ENCODE results near the gene HS6ST3. TPM values are rescaled to one million over a fixed set of nuclear protein-coding genes. Genes with fewer than 3 reads are reported as not detected.
A peak's percentile ranks its signal among the peaks of the same experiment; 100 is the strongest.
"Not testable (repeated sequence)": the region's sequence is repeated elsewhere in the genome, so short reads cannot be mapped to it uniquely, and the experiment has no call there.

The HS6ST3 gene
- total RNA-seq, 8 experiments from 2014 or later, result 0.04 to 17.2 (median 4.5) TPM

GRCh38 chr13:96772426-96772825, 682.5 kb downstream of the HS6ST3 start:
- in situ Hi-C loops (cut with MboI; ENCODE audit: low pct_unique_long_range_greater_than_20kb in 2 of 9, low sequenced_read_pairs in 9 of 9, unreplicated experiment in 9 of 9), result no loop called here
- WGBS, 10 experiments, result 36 to 100% (median 83%) methylated on average over 1 to 2 of the region's 2 CpGs; no CpG with 5 or more reads in 1 of the 10 experiments
- Histone ChIP-seq H3K4me3 (no peak overlapping the region), H3K4me1 (replicated peaks in 1 of 2) (peaks cover 15 to 34% of the 10 kb centered on the region in 2 donors), H3K27ac (no peak overlapping the region)
- ATAC-seq (replicated peaks in 6 of 8), result no peak

- 67 to 100% (median 91%) methylated on average over 1 to 3 of the region's 3 CpGs; no CpG with 5 or more reads in 3 of the 10 experiments for WGBS, 10 experiments
- H3K4me1 ChIP-seq (replicated peaks in 1 of 2); in situ Hi-C loops (cut with MboI; ENCODE audit: low pct_unique_long_range_greater_than_20kb in 2 of 9, low sequenced_read_pairs in 9 of 9, unreplicated experiment in 9 of 9); H3K27ac ChIP-seq; H3K4me3 ChIP-seq; ATAC-seq (replicated peaks in 6 of 8): not testable (repeated sequence)
These were observed 688.4 kb downstream of the HS6ST3 start for GRCh38 chr13:96778302-96778701.

GRCh38 chr13:96779691-96780090, 689.8 kb downstream of the HS6ST3 start:
- no peak for ATAC-seq (replicated peaks in 6 of 8)
- in situ Hi-C loops (cut with MboI; ENCODE audit: low pct_unique_long_range_greater_than_20kb in 2 of 9, low sequenced_read_pairs in 9 of 9, unreplicated experiment in 9 of 9), result no loop called here
- peaks cover 0 to 12% of the 10 kb centered on the region in 2 donors for H3K4me1 ChIP-seq (replicated peaks in 1 of 2)
- no peak overlapping the region for H3K27ac ChIP-seq
- H3K4me3 ChIP-seq, result no peak overlapping the region

- in situ Hi-C loops (cut with MboI; ENCODE audit: low pct_unique_long_range_greater_than_20kb in 2 of 9, low sequenced_read_pairs in 9 of 9, unreplicated experiment in 9 of 9), result no loop called here
- no peak overlapping the region for H3K27ac ChIP-seq
- WGBS, 10 experiments, result 31 to 87% (median 55%) methylated on average over 1 to 3 of the region's 3 CpGs; no CpG with 5 or more reads in 4 of the 10 experiments
- ATAC-seq (replicated peaks in 6 of 8), result no peak
- H3K4me3 ChIP-seq, result no peak overlapping the region
- H3K4me1 ChIP-seq (replicated peaks in 1 of 2), result peaks cover 0 to 12% of the 10 kb centered on the region in 2 donors
These were observed 690.2 kb downstream of the HS6ST3 start for GRCh38 chr13:96780105-96780504.

GRCh38 chr13:96781141-96781540, 691.2 kb downstream of the HS6ST3 start:
- ATAC-seq (replicated peaks in 6 of 8), result no peak
- in situ Hi-C loops (cut with MboI; ENCODE audit: low pct_unique_long_range_greater_than_20kb in 2 of 9, low sequenced_read_pairs in 9 of 9, unreplicated experiment in 9 of 9), result no loop called here
- peaks cover 0 to 12% of the 10 kb centered on the region in 2 donors for H3K4me1 ChIP-seq (replicated peaks in 1 of 2)
- 0 to 100% (median 48%) methylated on average over 1 to 4 of the region's 4 CpGs; no CpG with 5 or more reads in 2 of the 10 experiments for WGBS, 10 experiments
- H3K27ac ChIP-seq, result no peak overlapping the region
- no peak overlapping the region for H3K4me3 ChIP-seq

- 10 to 100% (median 89%) methylated on average over 1 to 5 of the region's 5 CpGs for WGBS, 10 experiments
- in situ Hi-C loops (cut with MboI; ENCODE audit: low pct_unique_long_range_greater_than_20kb in 2 of 9, low sequenced_read_pairs in 9 of 9, unreplicated experiment in 9 of 9), result no loop called here
- ATAC-seq (replicated peaks in 6 of 8), result no peak
These were observed 692.3 kb downstream of the HS6ST3 start for GRCh38 chr13:96782186-96782585.

GRCh38 chr13:96783057-96783456, 693.1 kb downstream of the HS6ST3 start:
- in situ Hi-C loops (cut with MboI; ENCODE audit: low pct_unique_long_range_greater_than_20kb in 2 of 9, low sequenced_read_pairs in 9 of 9, unreplicated experiment in 9 of 9), result no loop called here
- ATAC-seq (replicated peaks in 6 of 8), result peak in 5 of 8 experiments; percentile 26 to 74 (median 55)
- no peak overlapping the region for H3K27ac ChIP-seq
- WGBS, 10 experiments, result 30 to 100% (median 83%) methylated on average over 1 to 2 of the region's 2 CpGs; no CpG with 5 or more reads in 1 of the 10 experiments
- peaks cover 0 to 12% of the 10 kb centered on the region in 2 donors for H3K4me1 ChIP-seq (replicated peaks in 1 of 2)
- H3K4me3 ChIP-seq, result no peak overlapping the region

More at GRCh38 chr13:96782186-96782585, 692.3 kb downstream of the HS6ST3 start:
- H3K4me3 ChIP-seq, result no peak overlapping the region
- peaks cover 0 to 12% of the 10 kb centered on the region in 2 donors for H3K4me1 ChIP-seq (replicated peaks in 1 of 2)
- H3K27ac ChIP-seq, result no peak overlapping the region

GRCh38 chr13:96783511-96783910, 693.6 kb downstream of the HS6ST3 start:
- Histone ChIP-seq H3K27ac (no peak overlapping the region), H3K4me1 (replicated peaks in 1 of 2) (peaks cover 0 to 12% of the 10 kb centered on the region in 2 donors), H3K4me3 (no peak overlapping the region)
- peak in 1 of 8 experiments; percentile 33 for ATAC-seq (replicated peaks in 6 of 8)
- WGBS, 10 experiments, result 12 to 100% (median 65%) methylated on average over 1 to 3 of the region's 3 CpGs; no CpG with 5 or more reads in 2 of the 10 experiments
- in situ Hi-C loops (cut with MboI; ENCODE audit: low pct_unique_long_range_greater_than_20kb in 2 of 9, low sequenced_read_pairs in 9 of 9, unreplicated experiment in 9 of 9), result no loop called here

- Histone ChIP-seq H3K27ac (no peak overlapping the region), H3K4me1 (replicated peaks in 1 of 2) (peaks cover 0 to 12% of the 10 kb centered on the region in 2 donors), H3K4me3 (no peak overlapping the region)
- WGBS, 10 experiments, result 33 to 100% (median 86%) methylated on average over 1 to 3 of the region's 3 CpGs; no CpG with 5 or more reads in 1 of the 10 experiments
- in situ Hi-C loops (cut with MboI; ENCODE audit: low pct_unique_long_range_greater_than_20kb in 2 of 9, low sequenced_read_pairs in 9 of 9, unreplicated experiment in 9 of 9), result no loop called here
- ATAC-seq (replicated peaks in 6 of 8), result no peak
These were observed 696.1 kb downstream of the HS6ST3 start for GRCh38 chr13:96785986-96786385.

- ATAC-seq (replicated peaks in 6 of 8), result no peak
- H3K4me3 ChIP-seq, result no peak overlapping the region
- H3K27ac ChIP-seq, result no peak overlapping the region
- in situ Hi-C loops (cut with MboI; ENCODE audit: low pct_unique_long_range_greater_than_20kb in 2 of 9, low sequenced_read_pairs in 9 of 9, unreplicated experiment in 9 of 9), result no loop called here
- WGBS, 10 experiments, result 0 to 100% (median 72%) methylated on average over 1 to 3 of the region's 3 CpGs; no CpG with 5 or more reads in 4 of the 10 experiments
- H3K4me1 ChIP-seq (replicated peaks in 1 of 2), result peaks cover 0 to 22% of the 10 kb centered on the region in 2 donors
These were observed 702.3 kb downstream of the HS6ST3 start for GRCh38 chr13:96792188-96792587.

- no peak overlapping the region for H3K27ac ChIP-seq
- WGBS, 10 experiments, result 40 to 90% (median 60%) methylated on average over 1 to 8 of the region's 8 CpGs; no CpG with 5 or more reads in 3 of the 10 experiments
- ATAC-seq (replicated peaks in 6 of 8), result peak in 4 of 8 experiments; percentile 47 to 80 (median 67)
These were observed 703.0 kb downstream of the HS6ST3 start for GRCh38 chr13:96792736-96793403.

GRCh38 chr13:96793404-96793755, 703.5 kb downstream of the HS6ST3 start:
- Histone ChIP-seq H3K27ac (no peak overlapping the region), H3K4me1 (replicated peaks in 1 of 2) (peaks cover 0 to 22% of the 10 kb centered on the region in 2 donors), H3K4me3 (no peak overlapping the region)
- WGBS, 10 experiments, result 20 to 71% (median 51%) methylated on average over 1 to 4 of the region's 4 CpGs; no CpG with 5 or more reads in 1 of the 10 experiments
- ATAC-seq (replicated peaks in 6 of 8), result peak in 5 of 8 experiments; percentile 53 to 96 (median 80)
- in situ Hi-C loops (cut with MboI; ENCODE audit: low pct_unique_long_range_greater_than_20kb in 2 of 9, low sequenced_read_pairs in 9 of 9, unreplicated experiment in 9 of 9), result no loop called here

More at GRCh38 chr13:96792736-96793403, 703.0 kb downstream of the HS6ST3 start:
- no peak overlapping the region for H3K4me3 ChIP-seq
- in situ Hi-C loops (cut with MboI; ENCODE audit: low pct_unique_long_range_greater_than_20kb in 2 of 9, low sequenced_read_pairs in 9 of 9, unreplicated experiment in 9 of 9), result no loop called here
- peaks cover 0 to 22% of the 10 kb centered on the region in 2 donors for H3K4me1 ChIP-seq (replicated peaks in 1 of 2)

- Histone ChIP-seq H3K4me1 (replicated peaks in 1 of 2) (peaks cover 0 to 22% of the 10 kb centered on the region in 2 donors), H3K4me3 (no peak overlapping the region), H3K27ac (no peak overlapping the region)
- in situ Hi-C loops (cut with MboI; ENCODE audit: low pct_unique_long_range_greater_than_20kb in 2 of 9, low sequenced_read_pairs in 9 of 9, unreplicated experiment in 9 of 9), result no loop called here
- ATAC-seq (replicated peaks in 6 of 8), result peak in 1 of 8 experiments; percentile 46
These were observed 704.8 kb downstream of the HS6ST3 start for GRCh38 chr13:96794669-96795068.

Data from motor neuron (in vitro differentiated cells).